Measurements from ENCODE around the gene CD300H.

Gene CD300H

GRCh38 chr17:74592087-74592990, 25.0 kb upstream of the CD300H start, which contains the start of gene CD300LD:
CD300LD (minus strand) TSS chr17:74592283; CDS start chr17:74592202, 81 bp downstream.
- no peak for DNase-seq (ENCODE audit: low read depth)
- no peak for TF ChIP-seq CTCF (IDR thresholded peaks at IDR 0.05; ENCODE audit: low read length, missing control alignments)
- H3K4me3 ChIP-seq (replicated peaks; ENCODE audit: low read depth, low read length): no peak within 1 kb of the TSS

GRCh38 chr17:74591503-74591902, 24.2 kb upstream of the CD300H start:
- DNase-seq (ENCODE audit: low read depth): no peak
- no peak overlapping the region for H3K4me3 ChIP-seq (replicated peaks; ENCODE audit: low read depth, low read length)

GRCh38 chr17:74585711-74586110, 18.4 kb upstream of the CD300H start:
- no peak for DNase-seq (ENCODE audit: low read depth)
- no peak for TF ChIP-seq CTCF (IDR thresholded peaks at IDR 0.05; ENCODE audit: low read length, missing control alignments)
- H3K4me3 ChIP-seq (replicated peaks; ENCODE audit: low read depth, low read length): no peak overlapping the region

More at GRCh38 chr17:74591503-74591902, 24.2 kb upstream of the CD300H start:
- TF ChIP-seq CTCF (IDR thresholded peaks at IDR 0.05; ENCODE audit: low read length, missing control alignments): no peak

- H3K4me3 ChIP-seq (replicated peaks; ENCODE audit: low read depth, low read length): no peak overlapping the region
- TF ChIP-seq CTCF (IDR thresholded peaks at IDR 0.05; ENCODE audit: low read length, missing control alignments): no peak
- no peak for DNase-seq (ENCODE audit: low read depth)
These were observed 17.2 kb upstream of the CD300H start for GRCh38 chr17:74584292-74585060.

GRCh38 chr17:74582633-74583032, 15.3 kb upstream of the CD300H start:
- no peak for TF ChIP-seq CTCF (IDR thresholded peaks at IDR 0.05; ENCODE audit: low read length, missing control alignments)
- no peak for DNase-seq (ENCODE audit: low read depth)

GRCh38 chr17:74579900-74580299, 12.6 kb upstream of the CD300H start:
- no peak overlapping the region for H3K4me3 ChIP-seq (replicated peaks; ENCODE audit: low read depth, low read length)
- DNase-seq (ENCODE audit: low read depth): no peak
- no peak for TF ChIP-seq CTCF (IDR thresholded peaks at IDR 0.05; ENCODE audit: low read length, missing control alignments)

More at GRCh38 chr17:74582633-74583032, 15.3 kb upstream of the CD300H start:
- no peak overlapping the region for H3K4me3 ChIP-seq (replicated peaks; ENCODE audit: low read depth, low read length)

Data from fibroblast of pulmonary artery (primary cell).